GM21381 (cell line): ENCODE results near the gene COIL.

Experiments used
- ATAC-seq: cut with Tn5 transposase; IDR thresholded peaks from one replicate; pipeline ENCODE4 v1.9.1; 2021; ENCODE audit warnings: mild to moderate bottlenecking, moderate library complexity; ENCODE audit not compliant: unreplicated experiment

COIL gene

DNA sequence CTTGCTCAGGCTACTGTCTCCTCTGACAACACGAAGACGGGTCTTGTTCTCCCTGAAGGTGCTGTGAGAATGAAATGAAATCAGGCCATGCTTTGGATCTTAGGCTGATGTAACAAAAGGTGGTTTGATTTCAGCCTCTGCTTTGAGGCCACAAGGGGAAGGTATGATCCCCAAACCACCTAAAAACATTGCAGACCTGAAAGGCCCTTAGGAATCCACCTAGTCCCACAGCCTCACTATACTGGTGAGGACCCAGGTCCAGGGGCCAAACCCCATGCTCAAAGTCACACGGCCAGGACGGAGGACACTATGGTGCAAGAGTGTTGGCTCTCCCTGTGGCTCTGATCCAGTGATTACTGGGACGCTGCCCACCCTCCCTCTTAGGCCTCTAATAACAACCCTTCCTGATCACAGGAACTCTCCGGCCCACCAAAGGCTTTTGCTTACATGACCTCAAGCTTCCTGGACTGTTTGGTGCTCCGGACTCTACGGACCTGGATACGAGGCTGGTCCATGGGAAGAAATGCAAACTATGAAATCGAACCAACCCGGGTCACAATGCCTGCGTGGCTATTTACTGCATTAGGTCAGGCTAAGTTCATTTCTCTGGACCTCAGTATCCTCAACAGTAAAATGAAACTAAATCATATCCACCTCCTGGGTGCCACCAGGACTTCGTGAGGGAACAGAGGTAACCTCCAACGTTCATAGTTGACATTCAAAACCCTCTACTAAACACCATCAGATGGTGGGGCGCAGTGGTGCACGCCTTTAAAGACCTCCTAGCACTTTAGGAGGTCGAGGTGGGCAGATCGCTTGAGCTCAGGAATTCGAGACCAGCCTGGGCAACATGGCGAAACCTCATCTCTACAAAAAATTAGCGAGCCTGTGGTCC lies 48.5 kb downstream of the COIL start:
- no peak for ATAC-seq

DNA sequence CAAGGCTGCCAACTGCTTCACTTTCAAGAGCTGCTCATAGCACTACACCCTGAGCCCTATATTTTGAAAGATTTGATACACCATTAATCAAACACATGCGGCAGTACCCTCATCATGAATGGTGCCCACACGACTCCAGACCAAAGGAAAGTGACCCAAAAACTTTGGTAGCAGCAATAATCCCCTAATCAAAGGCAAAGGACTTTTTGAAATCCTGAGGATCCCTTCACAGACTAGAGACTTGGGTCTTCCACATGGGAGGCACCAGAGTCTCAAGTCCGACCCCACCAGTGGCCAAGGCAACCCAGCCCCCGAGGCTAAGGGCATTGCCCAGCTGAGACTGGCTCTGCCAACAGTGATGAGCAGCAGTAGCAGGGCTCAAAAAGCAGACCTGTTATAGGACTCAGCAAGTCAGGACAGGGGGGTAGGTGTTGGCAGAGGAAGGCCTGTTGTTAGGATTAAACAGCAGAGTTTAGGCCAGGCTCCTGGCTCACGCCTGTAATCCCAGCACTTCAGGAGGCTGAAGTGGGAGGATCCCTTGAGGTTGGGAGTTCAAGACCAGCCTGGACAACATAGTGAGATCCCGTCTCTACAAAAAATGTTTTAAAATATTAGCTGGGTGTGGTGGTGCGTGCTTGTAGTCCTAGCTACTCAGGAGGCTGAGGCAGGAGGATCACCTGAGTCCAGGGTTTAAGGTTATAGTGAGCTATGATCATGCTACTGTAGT lies 50.2 kb downstream of the COIL start:
- ATAC-seq = no peak

DNA sequence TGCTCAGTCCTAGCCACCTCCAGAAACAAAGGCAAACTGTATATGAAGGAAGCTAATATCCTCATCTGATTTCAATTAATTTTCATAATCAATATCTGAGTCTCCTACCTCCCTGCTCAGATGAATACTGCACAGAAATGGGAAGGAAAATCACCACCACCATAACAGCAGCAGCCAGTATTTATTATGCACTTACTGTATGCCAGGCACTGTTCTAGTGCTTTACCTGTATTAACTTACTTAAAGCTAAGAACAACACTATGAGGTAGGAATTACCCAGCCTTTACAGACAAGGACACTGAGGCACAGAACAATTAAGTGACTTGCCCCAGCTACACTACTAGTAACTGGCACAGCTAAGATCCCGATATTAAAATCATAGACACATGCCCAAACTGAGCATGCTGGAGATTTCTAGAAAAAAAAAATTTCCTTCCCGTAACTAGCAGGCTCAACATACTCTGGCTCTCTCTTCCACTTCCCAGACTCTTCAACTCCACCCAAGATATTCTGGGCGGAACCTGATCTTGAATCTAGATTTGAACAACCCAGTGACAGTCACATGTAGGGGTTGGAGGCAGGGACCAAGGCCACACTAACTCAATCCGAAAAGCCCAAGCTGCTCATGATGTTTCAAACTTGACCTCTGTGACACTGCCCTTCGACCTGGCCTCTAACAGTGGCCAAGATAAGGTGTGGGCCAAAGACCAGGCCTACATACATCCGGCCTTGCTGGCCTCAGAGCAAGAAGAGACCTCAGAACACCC lies 50.9 kb downstream of the COIL start:
- no peak for ATAC-seq

DNA sequence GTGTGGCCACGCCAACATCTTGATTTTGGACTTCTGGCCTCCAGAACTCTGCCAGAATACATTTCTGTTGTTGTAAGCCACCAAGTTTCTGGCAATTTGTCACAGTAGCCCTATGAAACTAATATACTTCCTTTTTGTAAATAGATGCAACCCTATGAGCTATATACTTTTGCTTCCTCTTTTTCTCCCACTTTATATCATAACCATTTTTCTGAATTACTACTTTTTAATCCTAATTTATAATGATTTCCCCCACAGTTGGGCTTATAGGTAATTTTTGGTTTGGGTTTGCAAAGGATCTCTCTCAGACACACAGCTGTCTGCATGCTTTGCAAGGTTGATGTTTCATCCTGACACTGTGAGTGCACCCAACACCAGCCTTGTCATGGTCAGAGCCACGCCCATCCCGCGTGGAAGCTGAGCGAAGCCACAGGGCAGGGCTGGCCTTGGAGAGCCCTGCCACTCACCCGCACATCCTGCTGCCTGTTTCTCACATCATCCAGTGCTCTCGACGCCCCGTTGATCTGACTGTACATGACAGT lies 52.8 kb downstream of the COIL start:
- ATAC-seq = peak; percentile 85

DNA sequence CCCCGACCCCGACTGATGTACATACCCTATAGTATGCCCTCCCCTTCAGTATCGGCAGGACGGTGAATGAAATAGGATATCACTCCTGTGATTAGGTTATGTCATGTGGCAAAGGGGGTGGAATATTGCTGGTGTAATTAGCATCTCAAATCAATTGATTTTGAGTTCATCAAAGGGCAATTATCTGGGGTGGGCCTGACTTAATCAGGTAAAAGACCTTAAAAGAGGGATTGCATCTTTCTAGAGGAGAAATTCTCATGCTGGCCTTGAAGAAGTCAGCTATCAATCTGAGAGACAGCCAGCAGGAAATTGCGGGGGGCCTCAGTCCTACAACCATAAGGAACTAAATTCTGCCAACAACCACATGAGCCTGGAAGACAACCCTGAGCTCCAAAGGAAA lies 57.3 kb downstream of the COIL start:
- no peak for ATAC-seq

DNA sequence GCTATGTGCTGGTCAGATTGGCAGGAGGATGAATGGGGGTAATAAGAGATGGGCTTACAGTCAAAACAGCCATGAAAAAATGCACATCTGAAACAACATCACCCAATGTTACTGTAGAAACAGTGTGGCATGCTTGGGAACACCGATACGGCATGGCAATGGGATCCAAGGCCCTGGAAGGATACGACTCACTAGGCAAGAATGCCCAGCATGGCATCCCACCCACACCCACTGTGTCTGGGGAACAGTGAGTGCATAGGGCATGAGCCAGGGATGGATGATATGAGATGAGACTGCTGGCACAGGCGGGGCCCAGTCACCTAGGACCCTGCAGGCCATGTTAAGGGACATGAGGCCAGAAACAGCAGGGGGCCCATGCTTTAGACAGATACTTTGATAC lies 58.5 kb downstream of the COIL start:
- ATAC-seq = no peak

DNA sequence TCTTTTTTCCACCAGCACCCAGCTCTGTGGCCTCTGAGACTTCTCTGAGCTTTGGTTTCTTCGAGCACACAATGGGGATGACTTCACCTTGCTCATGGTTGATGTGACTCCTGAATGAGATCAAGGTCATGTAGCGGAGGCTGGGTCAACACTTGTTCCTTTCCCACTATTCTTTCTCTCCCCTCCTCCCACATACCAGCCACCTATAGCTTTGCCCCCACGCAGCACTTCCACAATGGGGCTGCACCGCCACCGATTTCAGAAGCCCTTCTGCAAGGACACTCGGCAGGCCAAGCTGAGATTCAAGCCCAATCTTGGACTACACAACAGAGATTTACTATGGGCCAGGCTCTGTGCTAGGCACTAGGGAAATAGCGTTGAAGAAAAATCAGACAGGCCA lies 61.4 kb downstream of the COIL start:
- no peak for ATAC-seq

DNA sequence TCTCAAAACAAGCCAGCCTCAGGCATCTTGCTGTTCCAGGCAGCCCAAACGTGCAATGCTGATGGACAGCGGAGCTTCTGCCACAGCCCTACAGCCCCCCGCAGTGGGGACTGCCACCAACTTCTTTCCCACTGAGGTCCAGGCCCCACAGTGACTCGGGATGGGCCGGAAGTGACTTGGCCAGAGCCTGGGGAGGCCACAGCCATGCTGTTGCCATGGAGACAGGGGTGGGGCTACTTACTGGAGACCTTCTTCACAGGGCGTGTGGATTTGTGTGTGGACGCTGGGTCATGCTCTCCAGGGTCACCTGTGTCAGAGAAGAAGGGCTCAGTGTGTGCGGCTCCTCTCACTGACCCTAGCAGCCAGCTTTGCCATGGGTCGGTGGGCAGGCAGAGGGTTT lies 62.0 kb downstream of the COIL start:
- ATAC-seq = no peak

DNA sequence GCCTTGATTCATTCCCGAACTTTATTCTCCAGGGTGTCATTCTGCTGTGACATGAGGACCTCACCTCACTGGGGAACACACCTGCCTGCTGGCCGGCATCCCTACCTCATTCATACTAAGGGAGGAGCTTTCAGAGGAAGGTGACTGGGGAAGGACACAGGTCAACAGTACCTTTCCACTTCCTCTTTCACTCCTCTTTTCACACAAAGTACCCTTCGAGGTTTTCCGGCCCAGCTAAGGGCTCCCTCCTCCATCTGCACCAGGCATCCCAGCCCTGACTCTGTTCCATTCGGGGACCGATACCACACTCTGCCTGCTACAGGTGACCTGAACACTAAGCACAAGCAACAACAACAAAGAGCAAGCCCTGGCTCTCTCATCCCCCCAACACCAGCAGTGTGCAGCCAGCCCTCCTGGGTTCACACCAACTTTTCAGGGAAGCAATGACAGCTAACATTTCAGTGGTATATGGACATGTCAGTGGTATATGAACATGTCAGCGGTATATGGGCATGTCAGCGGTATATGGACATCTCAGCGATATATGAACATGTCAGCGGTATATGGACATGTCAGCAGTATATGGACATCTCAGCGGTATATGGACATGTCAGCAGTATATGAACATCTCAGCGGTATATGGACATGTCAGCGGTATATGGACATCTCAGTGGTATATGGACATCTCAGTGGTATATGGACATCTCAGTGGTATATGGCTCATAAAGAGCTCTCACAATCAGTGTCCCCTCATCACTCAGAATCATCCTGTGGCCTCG lies 63.0 kb downstream of the COIL start:
- peak; percentile 73 for ATAC-seq

DNA sequence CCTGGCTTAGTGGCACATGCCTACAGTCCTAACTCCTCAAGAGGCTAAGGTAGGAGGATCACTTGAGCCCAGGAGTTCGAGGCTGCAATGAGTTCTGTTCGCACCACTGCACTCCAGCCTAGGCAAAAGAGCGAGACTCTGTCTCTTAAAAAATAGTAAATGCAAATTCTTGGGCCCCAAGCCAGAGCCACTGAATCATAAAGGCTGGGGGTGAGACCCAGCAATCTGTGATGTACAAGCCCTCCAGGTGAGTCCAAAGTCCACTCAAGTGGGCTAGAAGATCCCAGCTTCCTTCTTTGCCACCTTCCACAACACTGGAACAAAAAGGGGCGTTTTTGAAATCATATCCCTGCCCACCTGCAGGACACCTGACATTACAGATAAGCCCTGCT lies 63.9 kb downstream of the COIL start:
- ATAC-seq = no peak

DNA sequence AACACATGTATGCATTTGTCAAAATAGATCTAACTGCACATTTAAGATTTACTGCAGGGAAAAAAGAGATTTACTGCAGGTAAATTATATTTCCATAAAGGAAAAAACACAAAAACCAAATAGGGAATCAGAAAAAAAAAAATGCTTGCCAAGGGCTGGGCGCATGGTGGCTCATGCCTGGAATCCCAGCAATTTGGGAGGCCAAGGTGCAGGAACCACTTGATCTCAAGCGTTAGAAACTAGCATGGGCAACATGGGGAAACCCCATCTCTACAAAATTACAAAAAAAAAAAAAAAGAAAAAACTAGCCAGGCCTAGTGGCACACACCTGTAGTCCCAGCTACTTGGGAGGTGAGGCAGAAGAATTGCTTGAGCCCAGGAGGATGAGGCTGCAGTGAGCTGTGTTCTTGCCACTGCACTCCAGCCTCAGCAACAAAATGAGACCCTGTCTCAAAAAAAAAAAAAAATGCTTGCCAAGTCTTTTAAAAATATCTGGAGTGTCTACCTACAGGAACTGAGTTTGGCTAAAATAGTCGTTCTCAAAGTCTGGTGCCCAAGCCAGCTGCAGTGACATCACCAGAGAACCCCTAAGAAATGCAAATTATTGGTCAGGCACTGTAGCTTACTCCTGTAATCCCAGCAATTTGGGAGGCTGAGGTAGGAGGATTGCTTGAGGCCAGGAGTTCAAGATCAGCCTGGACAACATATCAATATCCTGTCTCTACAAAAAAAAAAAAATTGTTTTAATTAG lies 64.5 kb downstream of the COIL start:
- no peak for ATAC-seq

DNA sequence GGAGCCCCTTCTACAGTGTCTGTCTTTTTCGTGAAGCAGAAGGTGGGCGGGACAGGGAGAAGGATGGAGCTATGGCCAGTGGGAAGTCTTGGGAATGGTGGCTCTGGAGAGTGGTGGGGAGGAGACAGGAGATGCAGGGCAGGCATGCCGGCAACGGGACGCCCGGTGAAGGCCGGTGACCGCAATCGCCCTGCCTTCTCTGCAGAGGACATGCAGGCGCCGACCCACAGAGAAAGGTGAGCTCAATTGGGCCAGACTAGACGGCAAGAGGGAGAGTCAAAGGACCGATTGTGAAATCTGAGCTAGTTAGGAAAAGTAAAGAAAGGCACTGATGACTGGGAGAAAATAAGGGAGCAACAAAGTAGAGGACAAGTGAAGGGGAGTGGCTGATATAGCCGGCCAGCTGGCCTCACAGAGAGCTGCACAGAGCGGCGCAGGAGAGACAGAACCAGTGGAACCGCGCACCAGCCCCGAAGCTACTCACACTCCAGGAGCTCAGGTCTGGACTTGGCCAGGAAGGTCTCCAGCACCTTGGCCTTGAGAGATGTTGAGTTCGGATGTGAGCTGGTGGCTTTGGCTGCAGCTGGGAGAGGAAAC lies 65.9 kb downstream of the COIL start:
- no peak for ATAC-seq

DNA sequence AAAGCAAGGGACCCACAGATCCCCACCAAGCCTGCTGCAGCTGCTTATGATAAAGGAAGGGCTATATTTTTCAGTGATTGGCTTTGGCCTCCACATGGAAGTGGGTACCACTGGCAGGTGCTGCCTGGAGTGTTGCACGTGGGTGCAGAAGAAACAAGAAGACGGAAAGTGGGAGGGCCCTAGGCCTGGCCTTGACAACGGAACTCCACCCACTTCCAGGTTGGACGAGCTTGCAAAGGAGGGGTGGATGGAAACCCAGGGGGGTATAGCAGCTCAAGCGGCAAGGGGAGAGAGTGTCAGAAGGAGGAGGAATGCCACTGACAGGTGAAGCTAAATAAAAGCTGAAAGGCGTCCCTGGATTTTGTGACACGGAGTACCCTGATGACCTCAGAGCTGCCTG lies 67.3 kb downstream of the COIL start:
- ATAC-seq = no peak

DNA sequence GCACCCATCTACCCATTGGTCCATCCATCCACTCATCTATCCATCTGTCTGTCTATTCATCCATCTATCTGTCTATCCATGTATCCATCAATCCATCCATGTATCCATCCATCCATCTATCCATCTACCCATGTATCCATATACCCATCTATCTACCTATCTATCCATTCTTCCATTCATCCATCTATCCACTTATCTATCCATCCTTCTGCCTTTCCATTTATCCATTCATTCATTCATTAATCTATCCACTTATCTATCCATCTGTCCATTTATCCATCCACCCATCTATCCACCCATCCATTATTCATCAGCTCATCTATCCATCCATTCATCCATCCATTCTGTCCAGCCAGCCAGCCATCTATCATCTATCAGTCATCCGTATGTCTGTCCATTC lies 68.5 kb downstream of the COIL start:
- ATAC-seq = no peak

DNA sequence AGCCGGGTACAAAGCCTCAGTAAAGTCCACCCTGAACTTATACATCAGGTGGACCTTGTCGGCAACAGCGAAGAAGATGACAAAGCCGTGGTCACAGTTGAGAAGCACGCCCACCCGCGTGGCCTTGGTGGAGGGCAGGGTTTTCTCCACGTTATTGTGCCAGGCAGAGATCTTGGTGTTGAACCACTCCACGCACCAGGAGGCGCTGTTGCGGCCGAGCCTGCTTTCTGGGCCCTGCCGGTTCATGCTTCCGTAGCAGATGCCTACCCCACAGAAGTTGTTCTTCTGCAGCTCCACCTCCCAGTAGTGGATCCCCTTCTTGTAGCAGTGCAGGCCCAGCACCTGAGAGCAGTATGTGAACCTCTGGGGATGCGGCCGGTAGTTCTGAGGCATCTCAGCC lies 69.1 kb downstream of the COIL start:
- ATAC-seq = no peak

DNA sequence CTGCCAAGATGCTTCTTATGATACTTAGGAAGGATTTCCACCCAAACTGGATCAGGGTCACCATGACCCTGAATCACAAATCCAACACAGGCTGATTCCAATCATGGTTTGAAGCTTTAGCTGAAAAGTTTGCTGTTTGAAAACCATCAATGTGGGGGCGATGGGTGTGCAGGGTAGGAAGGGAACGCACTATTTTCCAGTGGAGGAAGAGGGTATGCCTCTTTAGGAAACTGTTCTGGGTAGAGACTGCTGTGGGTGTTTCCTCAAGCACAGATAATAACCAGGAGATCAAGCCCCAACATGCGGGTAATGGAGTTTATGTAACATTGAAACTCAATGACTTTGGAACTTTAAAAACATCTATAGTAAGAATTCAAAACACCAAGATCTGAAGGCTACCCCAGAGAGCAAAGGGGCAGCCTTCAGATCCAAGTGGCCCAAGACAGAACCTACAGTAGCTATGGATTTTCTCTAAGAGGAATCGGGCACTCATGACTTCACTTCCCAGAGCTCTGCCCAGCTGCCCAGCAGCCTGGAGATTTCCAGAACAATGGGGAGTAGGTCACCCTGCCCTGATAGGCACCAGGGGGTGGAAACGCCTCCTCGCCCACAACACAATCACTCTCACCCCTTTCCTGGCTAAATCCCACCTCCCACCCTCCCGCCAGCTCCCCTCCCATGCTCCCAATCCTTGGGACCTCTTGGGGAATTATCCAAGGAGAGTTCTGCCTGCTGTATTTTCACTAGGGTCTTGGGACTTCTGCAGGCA lies 69.8 kb downstream of the COIL start:
- no peak for ATAC-seq

DNA sequence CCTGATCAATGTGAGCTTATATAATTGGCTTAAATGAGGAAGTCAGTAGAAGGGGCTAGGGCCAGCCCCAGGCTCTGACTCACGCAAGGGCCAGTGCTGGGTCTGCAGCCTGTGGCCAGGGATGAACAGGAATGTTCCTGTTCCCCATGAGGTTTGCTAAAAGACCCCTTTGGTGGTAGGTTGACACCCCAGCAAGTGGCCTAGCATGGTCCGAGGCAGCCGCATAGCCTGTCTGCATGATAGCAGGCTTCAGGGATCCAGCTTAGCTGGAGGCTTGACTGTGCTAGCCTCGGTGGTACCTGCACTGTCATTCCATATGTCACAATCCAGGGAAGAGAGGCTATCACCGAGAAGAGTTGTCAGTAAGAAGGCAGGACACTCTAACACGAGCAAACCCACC lies 70.5 kb downstream of the COIL start:
- ATAC-seq = no peak
